Daoy (cell line): ENCODE measurements around the gene IGFBP1. TPM values are rescaled to one million over a fixed set of nuclear protein-coding genes. Genes with fewer than 3 reads are reported as not detected.
A peak's percentile ranks its signal among the peaks of the same experiment; 100 is the strongest.

ENCODE experiments used
- DNase-seq: peaks from one replicate; pipeline ENCODE4 v3.0.0-alpha.2; 2015; ENCODE audit warnings: low read depth
- total RNA-seq: library from RNA; depleted of rRNA; stranded (reverse); fragments of >200 nt; shearing (Covaris generic); gene quantifications from 2 replicates; pipeline ENCODE4 v1.2.3, GENCODE V29; 2014; rRNA removed

IGFBP1 gene
- total RNA-seq, 1 experiment from 2014 or later = 0.57 TPM

GRCh38 chr7:45938626-45939302 is 50.5 kb downstream of the IGFBP1 start:
- DNase-seq = peak; percentile 58

- DNase-seq = no peak
Observed at GRCh38 chr7:45939574-45939973, 51.3 kb downstream of the IGFBP1 start.

- DNase-seq = peak; percentile 57
Observed at GRCh38 chr7:45940237-45940781, 52.0 kb downstream of the IGFBP1 start.

- DNase-seq = no peak
Observed at GRCh38 chr7:45940939-45941338, 52.7 kb downstream of the IGFBP1 start.

Other genes starting within 250 kb of the IGFBP1 start
- not detected in 2 replicates for gene CCDC201, start 15.4 kb upstream of the IGFBP1 start, total RNA-seq
- 201 and 265 TPM in 2 replicates for gene IGFBP3, start 32.8 kb downstream of the IGFBP1 start, total RNA-seq